GM21526 (cell line): Measurements from ENCODE around the gene RBM5.

Experiments
- ATAC-seq: cut with Tn5 transposase; IDR thresholded peaks from one replicate; pipeline ENCODE4 v1.9.1; 2021; ENCODE audit warnings: moderate library complexity; ENCODE audit not compliant: unreplicated experiment, low FRiP score

Gene RBM5

GRCh38 chr3:50158530-50159146 is 69.9 kb downstream of the RBM5 start:
- ATAC-seq: no peak

GRCh38 chr3:50160561-50160983 is 71.9 kb downstream of the RBM5 start:
- ATAC-seq: no peak

- ATAC-seq: no peak
Measured at GRCh38 chr3:50161320-50161719, 72.6 kb downstream of the RBM5 start.

- ATAC-seq: no peak
Measured at GRCh38 chr3:50162034-50162883, 73.5 kb downstream of the RBM5 start.

- ATAC-seq: no peak
Measured at GRCh38 chr3:50163572-50164455, 75.1 kb downstream of the RBM5 start.

- no peak for ATAC-seq
Measured at GRCh38 chr3:50164481-50164880, 75.8 kb downstream of the RBM5 start.

- ATAC-seq: no peak
Measured at GRCh38 chr3:50164984-50165909, 76.5 kb downstream of the RBM5 start.

- ATAC-seq: no peak
Measured at GRCh38 chr3:50165910-50166538, 77.3 kb downstream of the RBM5 start.

- no peak for ATAC-seq
Measured at GRCh38 chr3:50166620-50167019, 77.9 kb downstream of the RBM5 start.

- no peak for ATAC-seq
Measured at GRCh38 chr3:50167069-50167840, 78.5 kb downstream of the RBM5 start.

GRCh38 chr3:50167841-50168209 is 79.1 kb downstream of the RBM5 start:
- no peak for ATAC-seq

GRCh38 chr3:50168388-50168787 is 79.7 kb downstream of the RBM5 start:
- no peak for ATAC-seq
